B cell (primary cell): ENCODE data around the gene NDUFAF2. TPM values are rescaled to one million over a fixed set of nuclear protein-coding genes. Genes with fewer than 3 reads are reported as not detected.

Source experiments
- ATAC-seq: fragments of 200-7000 bp; cut with Tn5 transposase; one replicate; pipeline ENCODE4 v1.10.0; 2021; ENCODE audit warnings: low read depth, mild to moderate bottlenecking, moderate number of reproducible peaks, moderate library complexity
- CTCF ChIA-PET: fragments of 350-600 bp; sonication (Branson Sonifier 250); formaldehyde crosslinking; loops from one replicate; lab custom pipeline; 2021; ENCODE audit warnings: antibody characterized with exemption, inconsistent platforms; lab: Charles Lee
- POLR2A ChIA-PET: fragments of 350-600 bp; sonication (Branson Sonifier 250); formaldehyde crosslinking; loops from one replicate; lab custom pipeline; 2021; ENCODE audit warnings: antibody characterized with exemption; lab: Charles Lee
- DNase-seq: peaks from one replicate; pipeline ENCODE4 v3.0.0; 2013
- H2AFZ ChIP-seq: 2 replicates; pipeline ENCODE4 v1.6.1; 2012; ENCODE audit warnings: mild to moderate bottlenecking, low read depth, low read length; ENCODE audit not compliant: insufficient read depth, poor library complexity, severe bottlenecking
- H3K27ac ChIP-seq, 2 donors: 1 replicate in 1 of 2; 2 replicates in 1 of 2; pipeline ENCODE4 v1.5.1; 2012 to 2013; ENCODE audit warnings: low read length in 2 of 2, mild to moderate bottlenecking in 2 of 2, moderate library complexity in 1 of 2
- H3K27me3 ChIP-seq, 4 experiments: fragments of 200-600 bp in 1 of 4; sonication (generic) in 1 of 4; replicated peaks in 1 of 4; 1 replicate in 2 of 4; 2 replicates in 2 of 4; pipeline versions ENCODE4 v1.6.1 to v1.7.0; 2013 to 2016; ENCODE audit warnings: low read length in 3 of 4, mild to moderate bottlenecking in 2 of 4, mixed read lengths in 1 of 4, moderate library complexity in 1 of 4; ENCODE audit not compliant: insufficient read depth in 4 of 4, control insufficient read depth in 3 of 4; ENCODE audit errors: control extremely low read depth in 1 of 4
- H3K36me3 ChIP-seq, 2 experiments: replicated peaks in 1 of 2; 1 replicate in 1 of 2; 2 replicates in 1 of 2; pipeline versions ENCODE4 v1.6.1 to v1.7.1; 2013; ENCODE audit warnings: low read length in 1 of 2; ENCODE audit not compliant: insufficient read depth in 2 of 2, control insufficient read depth in 1 of 2; ENCODE audit errors: control extremely low read depth in 1 of 2, extremely low read depth in 1 of 2
- H3K4me1 ChIP-seq, 2 donors: fragments of 200-600 bp in 1 of 2; sonication (generic) in 1 of 2; 1 replicate in 1 of 2; 2 replicates in 1 of 2; pipeline versions ENCODE4 v1.5.1 to v1.6.1; 2013 to 2017; ENCODE audit warnings: low read length in 2 of 2; ENCODE audit not compliant: control insufficient read depth in 2 of 2, insufficient read depth in 2 of 2
- H3K4me2 ChIP-seq: replicated peaks from 2 replicates; pipeline ENCODE3; 2012; ENCODE audit warnings: mild to moderate bottlenecking, low read depth, low read length; ENCODE audit not compliant: poor library complexity, severe bottlenecking
- H3K4me3 ChIP-seq, 5 experiments: fragments of 200-600 bp in 1 of 5; sonication (generic) in 1 of 5; 1 replicate in 3 of 5; 2 replicates in 2 of 5; pipeline versions ENCODE4 v1.5.1 to v1.7.0; 2011 to 2016; ENCODE audit warnings: low read length in 4 of 5, mild to moderate bottlenecking in 4 of 5, low read depth in 2 of 5, control low read depth in 1 of 5, moderate library complexity in 1 of 5; ENCODE audit not compliant: insufficient read depth in 1 of 5; ENCODE audit errors: control extremely low read depth in 1 of 5, extremely low read depth in 1 of 5
- H3K79me2 ChIP-seq: fragments of 200-600 bp; sonication (generic); one replicate; pipeline ENCODE4 v1.6.0; 2016; ENCODE audit warnings: low read length; ENCODE audit not compliant: control insufficient read depth, insufficient read depth
- H3K9ac ChIP-seq: fragments of 200-600 bp; sonication (generic); 2 replicates; pipeline ENCODE4 v1.6.1; 2017; ENCODE audit warnings: mild to moderate bottlenecking, low read length, moderate library complexity
- H3K9me3 ChIP-seq, 3 donors: one replicate each; pipeline versions ENCODE4 v1.6.1 to v1.7.1; 2013; ENCODE audit warnings: low read length in 2 of 3; ENCODE audit not compliant: control insufficient read depth in 2 of 3, insufficient read depth in 1 of 3; ENCODE audit errors: control extremely low read depth in 1 of 3
- H4K20me1 ChIP-seq: 2 replicates; pipeline ENCODE4 v1.6.0; 2012; ENCODE audit warnings: mild to moderate bottlenecking, low read length; ENCODE audit not compliant: insufficient read depth, control insufficient read depth, poor library complexity, severe bottlenecking
- H3K27ac Mint-ChIP-seq: one replicate; pipeline ENCODE4 v1.8.0; 2021; ENCODE audit warnings: mixed read lengths
- H3K27me3 Mint-ChIP-seq: one replicate; pipeline ENCODE4 v1.8.0; 2021; ENCODE audit warnings: mixed read lengths
- H3K4me1 Mint-ChIP-seq: one replicate; pipeline ENCODE4 v1.8.0; 2021; ENCODE audit warnings: mixed read lengths
- H3K4me3 Mint-ChIP-seq: one replicate; pipeline ENCODE4 v1.8.0; 2021; ENCODE audit warnings: mixed read lengths
- H3K9me3 Mint-ChIP-seq: one replicate; pipeline ENCODE4 v1.8.0; 2022; ENCODE audit warnings: mixed read lengths; ENCODE audit not compliant: insufficient read depth
- CTCF ChIP-seq: fragments of 200-600 bp; IDR thresholded peaks from one replicate; pipeline ENCODE4 v1.8.0; 2022; ENCODE audit warnings: antibody characterized with exemption, mild to moderate bottlenecking
- EZH2 ChIP-seq: IDR thresholded peaks from 2 replicates; pipeline ENCODE4 v1.6.1; 2012; ENCODE audit warnings: borderline replicate concordance, low read depth, mild to moderate bottlenecking, moderate library complexity, low read length; ENCODE audit not compliant: insufficient read depth, poor library complexity, severe bottlenecking
- WGBS: methylation state at CpG from one replicate; pipeline ENCODE4 v1.1.5; 2013; ENCODE audit warnings: missing lambda C conversion rate; ENCODE audit not compliant: insufficient coverage; 5-methylcytosine and 5-hydroxymethylcytosine counted together
- intact Hi-C: fragments of 100-400 bp; cut with micrococcal nuclease; formaldehyde crosslinking; loops from one replicate; pipeline ENCODE4 v1.10.0; 2022
- polyA plus RNA-seq: library from polyadenylated mRNA; depleted of rRNA; stranded (reverse); fragments of >200 nt; gene quantifications from 2 replicates; pipeline ENCODE4 v1.2.3, GENCODE V29; 2012
- total RNA-seq, 2 donors: library from RNA; stranded (reverse); fragments of 120-200 nt in 1 of 2; gene quantifications; 1 replicate in 1 of 2; 2 replicates in 1 of 2; pipeline versions ENCODE4 v1.2.3 to v1.2.4, GENCODE V29; 2013 to 2022

NDUFAF2 gene
- total and polyA plus RNA-seq, 2 donors (not counting 1 experiment from before 2014, with no cell fraction given), result 6.3 to 9.7 TPM

- no peaks in the 10 kb centered on the region for H3K79me2 ChIP-seq
- H3K9me3 ChIP-seq, result no peaks in the 10 kb centered on the region
- H3K4me1 ChIP-seq, result no peaks in the 10 kb centered on the region
- no peak overlapping the region for H3K4me3 ChIP-seq
- Mint-ChIP-seq H3K4me3 (no peak overlapping the region), H3K27me3 (no peaks in the 10 kb centered on the region), H3K9me3 (no peaks in the 10 kb centered on the region), H3K4me1 (no peaks in the 10 kb centered on the region), H3K27ac (no peak overlapping the region)
- no peaks in the 10 kb centered on the region for H3K27me3 ChIP-seq
- no peaks in the 10 kb centered on the region for H3K36me3 ChIP-seq
- H2AFZ ChIP-seq, result no peak overlapping the region
- H4K20me1 ChIP-seq, result no peaks in the 10 kb centered on the region
- ATAC-seq (no peak), DNase-seq (no peak)
- 100% methylated on average over 1 of the region's 2 CpGs for WGBS
- H3K27ac ChIP-seq, result no peak overlapping the region
- no peak for TF ChIP-seq CTCF
- TF ChIP-seq EZH2, result no peak
- intact Hi-C loops, result no loop called here
- H3K4me2 ChIP-seq, result no peak overlapping the region
- ChIA-PET CTCF (no interaction called here), POLR2A (no interaction called here)
- no peak overlapping the region for H3K9ac ChIP-seq
Observed at GRCh38 chr5:61130289-61130688, 185.3 kb downstream of the NDUFAF2 start.

GRCh38 chr5:61132559-61132958 lies 187.6 kb downstream of the NDUFAF2 start:
- no peak overlapping the region for H3K27ac ChIP-seq
- no peak overlapping the region for H3K4me3 ChIP-seq
- ATAC-seq (no peak), DNase-seq (no peak)
- no peak overlapping the region for H2AFZ ChIP-seq
- no peak overlapping the region for H3K9ac ChIP-seq
- H3K36me3 ChIP-seq, result no peaks in the 10 kb centered on the region
- TF ChIP-seq EZH2 (no peak), CTCF (no peak)
- no CpG with 5 or more reads among the region's 1 CpG for WGBS
- CTCF ChIA-PET, result no interaction called here
- no peaks in the 10 kb centered on the region for H3K4me1 Mint-ChIP-seq
- no peaks in the 10 kb centered on the region for H3K79me2 ChIP-seq
- no peaks in the 10 kb centered on the region for H3K9me3 Mint-ChIP-seq
- intact Hi-C loops, result no loop called here
- H3K9me3 ChIP-seq, result no peaks in the 10 kb centered on the region
- no peak overlapping the region for H3K4me3 Mint-ChIP-seq
- no peaks in the 10 kb centered on the region for H4K20me1 ChIP-seq
- no peaks in the 10 kb centered on the region for H3K27me3 ChIP-seq
- no peak overlapping the region for H3K4me2 ChIP-seq
- H3K27me3 Mint-ChIP-seq, result no peaks in the 10 kb centered on the region
- POLR2A ChIA-PET, result no interaction called here
- no peak overlapping the region for H3K27ac Mint-ChIP-seq
- H3K4me1 ChIP-seq, result no peaks in the 10 kb centered on the region
